ENCODE data around the gene NGDN.

NGDN gene

GRCh38 chr14:23523229-23524016, 53.9 kb downstream of the NGDN start:
- no peak for DNase-seq

- DNase-seq, result no peak
Measured at GRCh38 chr14:23524954-23525353, 55.5 kb downstream of the NGDN start.

- no peak for DNase-seq
Measured at GRCh38 chr14:23525611-23526010, 56.1 kb downstream of the NGDN start.

Measured in CD4-positive, alpha-beta T cell treated with Interleukin-17A for 1 hour (primary cell).